GM12874 (cell line): Measurements from ENCODE around the gene PLAAT1.

Experiments used
- CTCF ChIP-seq: IDR thresholded peaks from 2 replicates; pipeline ENCODE4 v1.5.1; 2011; ENCODE audit warnings: low read depth, mild to moderate bottlenecking, control low read depth, low read length, moderate library complexity; ENCODE audit not compliant: insufficient read depth

Gene PLAAT1

GRCh38 chr3:193317682-193318300 is 76.8 kb downstream of the PLAAT1 start:
- no peak for TF ChIP-seq CTCF
